HFF-Myc (cell line): ENCODE results near the gene SPRED3.

ENCODE experiments used
- DNase-seq: peaks from one replicate; pipeline ENCODE4 v3.0.0-alpha.2; 2011; ENCODE audit warnings: low read depth; ENCODE audit errors: extremely low read depth
- H3K4me3 ChIP-seq: replicated peaks from 2 replicates; pipeline ENCODE4 v1.5.1; 2011; ENCODE audit warnings: low read depth, mild to moderate bottlenecking, control low read depth, low read length
- CTCF ChIP-seq: IDR thresholded peaks from 2 replicates; pipeline ENCODE4 v1.5.1; 2012; ENCODE audit warnings: mild to moderate bottlenecking, low read depth, low read length, control low read depth; ENCODE audit errors: missing control alignments

SPRED3 gene

GRCh38 chr19:38386300-38386970 lies 2.1 kb upstream of the SPRED3 start:
- no peak overlapping the region for H3K4me3 ChIP-seq
- DNase-seq: no peak
- no peak for TF ChIP-seq CTCF

DNA sequence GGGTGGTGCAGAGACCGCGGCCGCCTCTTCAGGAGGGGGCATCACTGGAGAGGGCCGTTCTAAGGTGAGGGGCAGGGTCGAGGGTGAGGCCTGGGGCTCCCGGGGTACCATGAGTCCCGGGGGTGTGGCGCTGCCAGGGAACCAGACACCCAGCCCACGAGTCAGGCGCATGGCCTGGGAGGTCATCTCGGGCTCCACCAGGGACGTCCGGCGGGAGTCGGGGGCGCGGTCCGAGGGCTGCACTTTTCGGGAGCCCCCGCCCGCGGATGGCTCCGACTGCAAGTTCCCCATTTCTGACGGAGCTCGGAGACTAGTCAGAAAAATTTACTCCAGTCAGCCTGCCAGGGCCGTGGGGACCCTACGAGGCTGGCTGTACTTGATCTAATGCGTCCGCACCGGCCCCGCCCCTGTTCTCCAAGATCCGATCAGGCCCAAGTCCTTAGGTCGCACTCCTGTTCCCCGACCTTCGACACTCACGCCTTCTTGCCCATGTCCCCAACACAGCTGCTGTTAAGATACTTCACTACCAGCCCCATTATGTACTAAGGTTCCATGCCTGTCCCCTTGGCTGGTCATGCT lies 1.4 kb upstream of the SPRED3 start:
- no peak for DNase-seq
- H3K4me3 ChIP-seq: peak overlapping the region; percentile 79
- no peak for TF ChIP-seq CTCF

- peak; percentile 75 for DNase-seq
- no peak for TF ChIP-seq CTCF
- H3K4me3 ChIP-seq: peak within 1 kb of the TSS; percentile 79
These were observed 748 bp upstream of the SPRED3 start, which contains the start of gene GGN for GRCh38 chr19:38387550-38388348. TSS of gene GGN (minus strand) at chr19:38388034. CDS start at chr19:38387261, 773 bp downstream.

GRCh38 chr19:38389101-38389925 lies 816 bp downstream of the SPRED3 start:
- DNase-seq: peak; percentile 59

DNA sequence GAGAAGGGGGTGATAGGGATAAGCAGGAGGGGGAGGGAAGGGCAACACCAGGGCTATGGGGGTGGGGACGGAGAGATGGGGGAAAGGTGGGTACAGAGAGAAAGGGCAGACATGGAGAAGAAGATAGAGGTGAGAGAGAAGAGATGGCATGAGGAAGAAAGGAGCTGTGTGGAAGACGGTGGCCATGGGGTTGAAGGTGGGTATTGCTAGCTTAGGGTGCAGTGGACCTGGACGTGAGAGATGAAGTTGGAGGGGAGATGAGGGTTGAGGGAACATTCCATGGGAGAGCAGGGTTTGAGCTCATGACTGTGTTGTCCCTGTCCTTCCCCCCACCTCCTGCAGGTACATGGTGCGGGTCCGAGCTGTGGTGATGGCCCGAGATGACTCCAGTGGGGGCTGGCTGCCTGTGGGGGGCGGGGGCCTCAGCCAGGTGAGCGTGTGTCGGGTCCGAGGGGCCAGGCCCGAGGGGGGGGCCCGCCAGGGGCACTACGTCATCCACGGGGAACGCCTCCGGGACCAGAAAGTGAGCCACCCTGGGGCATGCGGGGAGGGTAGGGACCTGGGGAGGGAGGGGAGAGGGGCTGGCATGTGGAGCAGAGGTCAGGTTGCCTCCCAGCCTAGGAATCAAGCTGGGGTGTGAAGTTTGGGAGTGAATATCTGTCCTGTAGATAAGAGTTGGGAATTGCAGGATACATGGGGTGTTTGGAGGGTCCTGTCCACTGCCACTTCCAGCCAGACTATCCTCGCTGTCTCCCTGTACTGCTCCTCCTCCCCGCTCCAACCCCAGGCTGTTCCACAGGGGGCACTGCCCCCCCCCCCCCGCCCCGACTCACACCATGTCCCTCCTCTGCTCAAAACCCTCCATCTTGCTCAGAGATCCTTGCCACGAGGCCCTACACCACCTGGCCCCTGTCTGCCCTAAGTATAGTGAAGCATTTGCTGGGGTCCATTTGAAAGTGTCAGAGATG lies 1.7 kb downstream of the SPRED3 start:
- peak overlapping the region; percentile 79 for H3K4me3 ChIP-seq
- TF ChIP-seq CTCF: no peak
- DNase-seq: no peak

More at GRCh38 chr19:38389101-38389925, 816 bp downstream of the SPRED3 start:
- TF ChIP-seq CTCF: no peak
- peak overlapping the region; percentile 79 for H3K4me3 ChIP-seq
